GM23338 (cell line): ENCODE results near the gene ETV4. TPM values are rescaled to one million over a fixed set of nuclear protein-coding genes. Genes with fewer than 3 reads are reported as not detected.

Experiments used
- ATAC-seq: fragments of 200-7000 bp; cut with Tn5 transposase; 3 replicates; pipeline ENCODE4 v1.9.1; 2020
- DNase-seq: peaks from one replicate; pipeline ENCODE4 v3.0.0-alpha.2; 2015; ENCODE audit warnings: low spot score
- H2AFZ ChIP-seq: fragments of 200-600 bp; sonication (generic); 2 replicates; pipeline ENCODE4 v1.8.0; 2016; ENCODE audit warnings: antibody characterized with exemption, mild to moderate bottlenecking, moderate library complexity
- H3F3A ChIP-seq: fragments of 200-600 bp; sonication (generic); replicated peaks from 2 replicates; pipeline ENCODE4 v1.8.0; 2017; ENCODE audit warnings: antibody characterized with exemption, mixed run types, low read depth
- H3K27ac ChIP-seq: fragments of 200-600 bp; sonication (generic); 2 replicates; pipeline ENCODE4 v1.6.1; 2016; ENCODE audit warnings: low read depth
- H3K27me3 ChIP-seq: fragments of 200-600 bp; sonication (generic); 2 replicates; pipeline ENCODE4 v1.8.0; 2016; ENCODE audit warnings: mild to moderate bottlenecking, mixed run types, moderate library complexity; ENCODE audit not compliant: insufficient read depth
- H3K36me3 ChIP-seq: fragments of 200-600 bp; sonication (generic); 2 replicates; pipeline ENCODE4 v1.8.0; 2016; ENCODE audit warnings: mild to moderate bottlenecking; ENCODE audit not compliant: insufficient read depth
- H3K4me1 ChIP-seq: fragments of 200-600 bp; sonication (generic); 2 replicates; pipeline ENCODE4 v1.8.0; 2016; ENCODE audit warnings: mild to moderate bottlenecking, moderate library complexity; ENCODE audit not compliant: insufficient read depth
- H3K4me2 ChIP-seq: fragments of 200-600 bp; sonication (generic); 2 replicates; pipeline ENCODE4 v1.7.1; 2017; ENCODE audit warnings: mixed run types
- H3K4me3 ChIP-seq: fragments of 200-600 bp; sonication (generic); 2 replicates; pipeline ENCODE4 v1.6.1; 2016; ENCODE audit warnings: mixed run types
- H3K79me2 ChIP-seq: fragments of 200-600 bp; sonication (generic); replicated peaks from 2 replicates; pipeline ENCODE4 v1.8.0; 2017; ENCODE audit warnings: mild to moderate bottlenecking; ENCODE audit not compliant: insufficient read depth
- H3K9me2 ChIP-seq: fragments of 200-600 bp; sonication (generic); 2 replicates; pipeline ENCODE4 v1.8.0; 2017; ENCODE audit not compliant: insufficient read depth
- H4K20me1 ChIP-seq: fragments of 200-600 bp; sonication (generic); replicated peaks from 2 replicates; pipeline ENCODE4 v1.8.0; 2017; ENCODE audit warnings: mild to moderate bottlenecking; ENCODE audit not compliant: insufficient read depth
- H3K27ac Mint-ChIP-seq: 2 replicates; pipeline ENCODE4 v1.8.0; 2020; ENCODE audit warnings: inconsistent platforms, mild to moderate bottlenecking, moderate library complexity, mixed read lengths
- H3K27me3 Mint-ChIP-seq: 3 replicates; pipeline ENCODE4 v1.8.0; 2022; ENCODE audit warnings: low read depth, mild to moderate bottlenecking, moderate library complexity, mixed read lengths, inconsistent platforms; ENCODE audit not compliant: insufficient read depth, poor library complexity
- H3K36me3 Mint-ChIP-seq: 3 replicates; pipeline ENCODE4 v1.8.0; 2021; ENCODE audit warnings: low read depth, mild to moderate bottlenecking, inconsistent platforms, moderate library complexity, mixed read lengths
- H3K4me1 Mint-ChIP-seq: 3 replicates; pipeline ENCODE4 v1.8.0; 2020; ENCODE audit warnings: mild to moderate bottlenecking, inconsistent platforms, mixed read lengths
- H3K4me3 Mint-ChIP-seq: 3 replicates; pipeline ENCODE4 v1.8.0; 2021; ENCODE audit warnings: moderate library complexity, mild to moderate bottlenecking, inconsistent platforms, mixed read lengths
- H3K9me3 Mint-ChIP-seq: 3 replicates; pipeline ENCODE4 v1.8.0; 2020; ENCODE audit warnings: moderate library complexity, mild to moderate bottlenecking, inconsistent platforms, mixed read lengths
- CREB1 ChIP-seq: fragments of 250-450 bp; sonication (Bioruptor Pico); IDR thresholded peaks from 2 replicates; pipeline ENCODE4 v1.5.0; 2020; ENCODE audit warnings: low read depth, mild to moderate bottlenecking, moderate library complexity
- EZH2 ChIP-seq: fragments of 200-600 bp; sonication (generic); IDR thresholded peaks from one replicate; pipeline ENCODE4 v1.8.0; 2017; ENCODE audit warnings: antibody characterized with exemption, mild to moderate bottlenecking, low read depth; ENCODE audit not compliant: unreplicated experiment
- EZH2phosphoT487 ChIP-seq: fragments of 200-600 bp; sonication (generic); IDR thresholded peaks from one replicate; pipeline ENCODE4 v1.8.1; 2018; ENCODE audit warnings: antibody characterized with exemption; ENCODE audit not compliant: unreplicated experiment
- JUNB ChIP-seq: IDR thresholded peaks from one replicate; pipeline ENCODE4 v1.6.1; 2016; ENCODE audit warnings: antibody characterized with exemption; ENCODE audit not compliant: unreplicated experiment
- NANOG ChIP-seq: IDR thresholded peaks from 2 replicates; pipeline ENCODE4 v1.6.1; 2016; ENCODE audit warnings: antibody characterized with exemption, borderline replicate concordance
- POLR2AphosphoS5 ChIP-seq: IDR thresholded peaks from 2 replicates; pipeline ENCODE4 v1.6.1; 2016; ENCODE audit warnings: antibody characterized with exemption, low read depth
- STAT1 ChIP-seq: IDR thresholded peaks from one replicate; pipeline ENCODE4 v1.6.1; 2016; ENCODE audit warnings: antibody characterized with exemption; ENCODE audit not compliant: unreplicated experiment
- ZNF114 ChIP-seq: fragments of 250-450 bp; sonication (Bioruptor Pico); IDR thresholded peaks from 2 replicates; pipeline ENCODE4 v1.5.0; 2020; ENCODE audit warnings: mild to moderate bottlenecking, moderate library complexity
- ZNF331 ChIP-seq: fragments of 250-450 bp; sonication (Bioruptor Pico); IDR thresholded peaks from 2 replicates; pipeline ENCODE4 v1.5.0; 2020; ENCODE audit warnings: low read depth, mild to moderate bottlenecking, moderate library complexity
- polyA plus RNA-seq: library from polyadenylated mRNA; unstranded; fragments of >200 nt; fragmentation: Nextera tagmentation; extraction: Ambion mirVana; gene quantifications from 2 replicates; pipeline ENCODE4 v1.2.1, GENCODE V29; 2016
- total RNA-seq: library from RNA; depleted of rRNA; stranded (reverse); fragments of >200 nt; shearing (Covaris generic); gene quantifications from 2 replicates; pipeline ENCODE4 v1.2.3, GENCODE V29; 2014
- TF ChIP-seq, protein P1 (sequence below): IDR thresholded peaks from 2 replicates; pipeline ENCODE4 v1.6.1; 2016; ENCODE audit warnings: antibody characterized with exemption
- TF ChIP-seq, protein P2 (sequence below), 2 experiments: fragments of 200-600 bp in 1 of 2; sonication (generic) in 1 of 2; conservative IDR thresholded peaks; 2 replicates each; pipeline versions ENCODE4 v1.5.1 to v1.6.1; 2016 to 2017; ENCODE audit warnings: antibody characterized with exemption in 2 of 2, low read depth in 2 of 2, mild to moderate bottlenecking in 2 of 2, moderate library complexity in 1 of 2
- TF ChIP-seq, protein P3 (sequence below): IDR thresholded peaks from one replicate; pipeline ENCODE4 v1.6.1; 2018; ENCODE audit warnings: antibody characterized with exemption; ENCODE audit not compliant: unreplicated experiment
- TF ChIP-seq, protein P4 (sequence below): fragments of 250-450 bp; sonication (Bioruptor Pico); IDR thresholded peaks from 2 replicates; pipeline ENCODE4 v1.5.0; 2020; ENCODE audit warnings: mild to moderate bottlenecking, moderate library complexity

ETV4 gene
- total and polyA plus RNA-seq, 2 experiments from 2014 or later = 97.2 to 149 TPM

DNA sequence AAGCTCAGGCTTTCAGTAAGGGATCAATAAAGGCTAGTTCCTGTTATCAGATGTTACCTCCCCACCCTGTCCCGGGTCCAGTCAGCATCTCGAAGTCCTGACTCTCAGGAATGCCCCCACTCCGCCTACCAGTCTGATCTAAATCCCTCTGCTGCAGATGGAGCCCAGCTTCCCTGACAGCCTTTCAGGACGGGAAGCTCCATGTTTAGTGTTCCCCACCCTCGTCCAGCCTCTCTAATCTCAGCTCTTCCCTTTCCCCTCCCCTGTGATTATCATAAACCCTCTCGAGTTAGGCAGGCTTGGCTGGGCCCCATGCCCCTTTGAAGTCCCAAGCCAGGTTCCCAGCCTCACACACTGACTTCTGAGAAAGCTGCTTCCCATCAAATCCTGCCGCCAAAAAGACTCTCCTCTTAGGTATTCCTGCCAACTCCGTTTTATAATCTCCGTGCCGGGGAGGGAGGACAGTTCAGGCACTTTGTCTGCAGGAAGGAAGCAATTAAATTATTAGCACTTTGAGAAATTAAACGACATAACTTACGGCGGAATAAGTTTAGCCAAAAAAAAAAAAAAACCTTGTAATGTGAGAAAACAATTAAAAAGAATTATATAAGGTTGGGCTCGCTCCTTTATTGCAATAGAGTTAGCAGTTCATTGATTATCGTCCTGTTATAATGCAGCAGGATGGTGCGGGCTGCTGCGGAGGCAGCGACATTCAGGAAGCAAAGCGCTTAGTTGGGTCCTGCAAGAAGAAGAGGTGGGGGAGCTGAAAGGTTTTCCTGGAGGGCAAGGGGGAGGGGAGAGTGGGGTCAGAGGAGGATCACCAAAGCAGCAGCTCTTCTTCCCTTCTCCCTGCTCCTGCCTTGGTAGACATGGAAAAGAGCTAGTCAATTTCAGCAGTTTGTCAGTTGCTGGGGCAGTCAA, 16.8 kb upstream of the ETV4 start:
- Histone ChIP-seq H3K27ac (no peak overlapping the region), H3K4me3 (peak overlapping the region; percentile 41)
- H3K27me3 Mint-ChIP-seq = peaks cover 12% of the 10 kb centered on the region

More for the DNA sequence above, 16.8 kb upstream of the ETV4 start:
- Mint-ChIP-seq H3K27ac (no peak overlapping the region), H3K9me3 (no peaks in the 10 kb centered on the region), H3K4me3 (peak overlapping the region; percentile 27), H3K36me3 (no peaks in the 10 kb centered on the region), H3K4me1 (peaks cover 38% of the 10 kb centered on the region)
- H3K4me1 ChIP-seq = peaks cover 26% of the 10 kb centered on the region
- no peaks in the 10 kb centered on the region for H3K27me3 ChIP-seq
- H3F3A ChIP-seq = no peaks in the 10 kb centered on the region
- H4K20me1 ChIP-seq = no peaks in the 10 kb centered on the region
- peak overlapping the region; percentile 82 for H2AFZ ChIP-seq
- DNase-seq (peak; percentile 58), ATAC-seq (peak; percentile 75)
- no peaks in the 10 kb centered on the region for H3K9me2 ChIP-seq
- TF ChIP-seq ZNF114 (no peak), EZH2 (no peak), NANOG (no peak), EZH2phosphoT487 (no peak), POLR2AphosphoS5 (no peak), CREB1 (no peak), JUNB (no peak), ZNF331 (CRISPR knock-in tag) (no peak), STAT1 (no peak)
- TF ChIP-seq, protein P1, sequence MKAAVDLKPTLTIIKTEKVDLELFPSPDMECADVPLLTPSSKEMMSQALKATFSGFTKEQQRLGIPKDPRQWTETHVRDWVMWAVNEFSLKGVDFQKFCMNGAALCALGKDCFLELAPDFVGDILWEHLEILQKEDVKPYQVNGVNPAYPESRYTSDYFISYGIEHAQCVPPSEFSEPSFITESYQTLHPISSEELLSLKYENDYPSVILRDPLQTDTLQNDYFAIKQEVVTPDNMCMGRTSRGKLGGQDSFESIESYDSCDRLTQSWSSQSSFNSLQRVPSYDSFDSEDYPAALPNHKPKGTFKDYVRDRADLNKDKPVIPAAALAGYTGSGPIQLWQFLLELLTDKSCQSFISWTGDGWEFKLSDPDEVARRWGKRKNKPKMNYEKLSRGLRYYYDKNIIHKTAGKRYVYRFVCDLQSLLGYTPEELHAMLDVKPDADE = no peak
- TF ChIP-seq, protein P2, sequence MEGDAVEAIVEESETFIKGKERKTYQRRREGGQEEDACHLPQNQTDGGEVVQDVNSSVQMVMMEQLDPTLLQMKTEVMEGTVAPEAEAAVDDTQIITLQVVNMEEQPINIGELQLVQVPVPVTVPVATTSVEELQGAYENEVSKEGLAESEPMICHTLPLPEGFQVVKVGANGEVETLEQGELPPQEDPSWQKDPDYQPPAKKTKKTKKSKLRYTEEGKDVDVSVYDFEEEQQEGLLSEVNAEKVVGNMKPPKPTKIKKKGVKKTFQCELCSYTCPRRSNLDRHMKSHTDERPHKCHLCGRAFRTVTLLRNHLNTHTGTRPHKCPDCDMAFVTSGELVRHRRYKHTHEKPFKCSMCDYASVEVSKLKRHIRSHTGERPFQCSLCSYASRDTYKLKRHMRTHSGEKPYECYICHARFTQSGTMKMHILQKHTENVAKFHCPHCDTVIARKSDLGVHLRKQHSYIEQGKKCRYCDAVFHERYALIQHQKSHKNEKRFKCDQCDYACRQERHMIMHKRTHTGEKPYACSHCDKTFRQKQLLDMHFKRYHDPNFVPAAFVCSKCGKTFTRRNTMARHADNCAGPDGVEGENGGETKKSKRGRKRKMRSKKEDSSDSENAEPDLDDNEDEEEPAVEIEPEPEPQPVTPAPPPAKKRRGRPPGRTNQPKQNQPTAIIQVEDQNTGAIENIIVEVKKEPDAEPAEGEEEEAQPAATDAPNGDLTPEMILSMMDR (conservative IDR thresholded peaks at IDR 0.05; ENCODE audit: low read depth in 2 of 2) = no peak
- TF ChIP-seq, protein P3, sequence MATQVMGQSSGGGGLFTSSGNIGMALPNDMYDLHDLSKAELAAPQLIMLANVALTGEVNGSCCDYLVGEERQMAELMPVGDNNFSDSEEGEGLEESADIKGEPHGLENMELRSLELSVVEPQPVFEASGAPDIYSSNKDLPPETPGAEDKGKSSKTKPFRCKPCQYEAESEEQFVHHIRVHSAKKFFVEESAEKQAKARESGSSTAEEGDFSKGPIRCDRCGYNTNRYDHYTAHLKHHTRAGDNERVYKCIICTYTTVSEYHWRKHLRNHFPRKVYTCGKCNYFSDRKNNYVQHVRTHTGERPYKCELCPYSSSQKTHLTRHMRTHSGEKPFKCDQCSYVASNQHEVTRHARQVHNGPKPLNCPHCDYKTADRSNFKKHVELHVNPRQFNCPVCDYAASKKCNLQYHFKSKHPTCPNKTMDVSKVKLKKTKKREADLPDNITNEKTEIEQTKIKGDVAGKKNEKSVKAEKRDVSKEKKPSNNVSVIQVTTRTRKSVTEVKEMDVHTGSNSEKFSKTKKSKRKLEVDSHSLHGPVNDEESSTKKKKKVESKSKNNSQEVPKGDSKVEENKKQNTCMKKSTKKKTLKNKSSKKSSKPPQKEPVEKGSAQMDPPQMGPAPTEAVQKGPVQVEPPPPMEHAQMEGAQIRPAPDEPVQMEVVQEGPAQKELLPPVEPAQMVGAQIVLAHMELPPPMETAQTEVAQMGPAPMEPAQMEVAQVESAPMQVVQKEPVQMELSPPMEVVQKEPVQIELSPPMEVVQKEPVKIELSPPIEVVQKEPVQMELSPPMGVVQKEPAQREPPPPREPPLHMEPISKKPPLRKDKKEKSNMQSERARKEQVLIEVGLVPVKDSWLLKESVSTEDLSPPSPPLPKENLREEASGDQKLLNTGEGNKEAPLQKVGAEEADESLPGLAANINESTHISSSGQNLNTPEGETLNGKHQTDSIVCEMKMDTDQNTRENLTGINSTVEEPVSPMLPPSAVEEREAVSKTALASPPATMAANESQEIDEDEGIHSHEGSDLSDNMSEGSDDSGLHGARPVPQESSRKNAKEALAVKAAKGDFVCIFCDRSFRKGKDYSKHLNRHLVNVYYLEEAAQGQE = no peak
- TF ChIP-seq, protein P4, sequence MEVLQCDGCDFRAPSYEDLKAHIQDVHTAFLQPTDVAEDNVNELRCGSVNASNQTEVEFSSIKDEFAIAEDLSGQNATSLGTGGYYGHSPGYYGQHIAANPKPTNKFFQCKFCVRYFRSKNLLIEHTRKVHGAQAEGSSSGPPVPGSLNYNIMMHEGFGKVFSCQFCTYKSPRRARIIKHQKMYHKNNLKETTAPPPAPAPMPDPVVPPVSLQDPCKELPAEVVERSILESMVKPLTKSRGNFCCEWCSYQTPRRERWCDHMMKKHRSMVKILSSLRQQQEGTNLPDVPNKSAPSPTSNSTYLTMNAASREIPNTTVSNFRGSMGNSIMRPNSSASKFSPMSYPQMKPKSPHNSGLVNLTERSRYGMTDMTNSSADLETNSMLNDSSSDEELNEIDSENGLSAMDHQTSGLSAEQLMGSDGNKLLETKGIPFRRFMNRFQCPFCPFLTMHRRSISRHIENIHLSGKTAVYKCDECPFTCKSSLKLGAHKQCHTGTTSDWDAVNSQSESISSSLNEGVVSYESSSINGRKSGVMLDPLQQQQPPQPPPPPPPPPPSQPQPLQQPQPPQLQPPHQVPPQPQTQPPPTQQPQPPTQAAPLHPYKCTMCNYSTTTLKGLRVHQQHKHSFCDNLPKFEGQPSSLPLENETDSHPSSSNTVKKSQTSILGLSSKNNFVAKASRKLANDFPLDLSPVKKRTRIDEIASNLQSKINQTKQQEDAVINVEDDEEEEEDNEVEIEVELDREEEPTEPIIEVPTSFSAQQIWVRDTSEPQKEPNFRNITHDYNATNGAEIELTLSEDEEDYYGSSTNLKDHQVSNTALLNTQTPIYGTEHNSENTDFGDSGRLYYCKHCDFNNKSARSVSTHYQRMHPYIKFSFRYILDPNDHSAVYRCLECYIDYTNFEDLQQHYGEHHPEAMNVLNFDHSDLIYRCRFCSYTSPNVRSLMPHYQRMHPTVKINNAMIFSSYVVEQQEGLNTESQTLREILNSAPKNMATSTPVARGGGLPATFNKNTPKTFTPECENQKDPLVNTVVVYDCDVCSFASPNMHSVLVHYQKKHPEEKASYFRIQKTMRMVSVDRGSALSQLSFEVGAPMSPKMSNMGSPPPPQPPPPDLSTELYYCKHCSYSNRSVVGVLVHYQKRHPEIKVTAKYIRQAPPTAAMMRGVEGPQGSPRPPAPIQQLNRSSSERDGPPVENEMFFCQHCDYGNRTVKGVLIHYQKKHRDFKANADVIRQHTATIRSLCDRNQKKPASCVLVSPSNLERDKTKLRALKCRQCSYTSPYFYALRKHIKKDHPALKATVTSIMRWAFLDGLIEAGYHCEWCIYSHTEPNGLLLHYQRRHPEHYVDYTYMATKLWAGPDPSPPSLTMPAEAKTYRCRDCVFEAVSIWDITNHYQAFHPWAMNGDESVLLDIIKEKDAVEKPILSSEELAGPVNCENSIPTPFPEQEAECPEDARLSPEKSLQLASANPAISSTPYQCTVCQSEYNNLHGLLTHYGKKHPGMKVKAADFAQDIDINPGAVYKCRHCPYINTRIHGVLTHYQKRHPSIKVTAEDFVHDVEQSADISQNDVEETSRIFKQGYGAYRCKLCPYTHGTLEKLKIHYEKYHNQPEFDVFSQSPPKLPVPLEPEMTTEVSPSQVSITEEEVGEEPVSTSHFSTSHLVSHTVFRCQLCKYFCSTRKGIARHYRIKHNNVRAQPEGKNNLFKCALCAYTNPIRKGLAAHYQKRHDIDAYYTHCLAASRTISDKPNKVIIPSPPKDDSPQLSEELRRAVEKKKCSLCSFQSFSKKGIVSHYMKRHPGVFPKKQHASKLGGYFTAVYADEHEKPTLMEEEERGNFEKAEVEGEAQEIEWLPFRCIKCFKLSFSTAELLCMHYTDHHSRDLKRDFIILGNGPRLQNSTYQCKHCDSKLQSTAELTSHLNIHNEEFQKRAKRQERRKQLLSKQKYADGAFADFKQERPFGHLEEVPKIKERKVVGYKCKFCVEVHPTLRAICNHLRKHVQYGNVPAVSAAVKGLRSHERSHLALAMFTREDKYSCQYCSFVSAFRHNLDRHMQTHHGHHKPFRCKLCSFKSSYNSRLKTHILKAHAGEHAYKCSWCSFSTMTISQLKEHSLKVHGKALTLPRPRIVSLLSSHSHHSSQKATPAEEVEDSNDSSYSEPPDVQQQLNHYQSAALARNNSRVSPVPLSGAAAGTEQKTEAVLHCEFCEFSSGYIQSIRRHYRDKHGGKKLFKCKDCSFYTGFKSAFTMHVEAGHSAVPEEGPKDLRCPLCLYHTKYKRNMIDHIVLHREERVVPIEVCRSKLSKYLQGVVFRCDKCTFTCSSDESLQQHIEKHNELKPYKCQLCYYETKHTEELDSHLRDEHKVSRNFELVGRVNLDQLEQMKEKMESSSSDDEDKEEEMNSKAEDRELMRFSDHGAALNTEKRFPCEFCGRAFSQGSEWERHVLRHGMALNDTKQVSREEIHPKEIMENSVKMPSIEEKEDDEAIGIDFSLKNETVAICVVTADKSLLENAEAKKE = no peak
- peak overlapping the region; percentile 77 for H3K4me2 ChIP-seq
- H3K36me3 ChIP-seq = no peaks in the 10 kb centered on the region
- no peaks in the 10 kb centered on the region for H3K79me2 ChIP-seq
